ENCODE data around the gene NRCAM.

GRCh38 chr7:108348913-108349312, 107.3 kb downstream of the NRCAM start:
- TF ChIP-seq CTCF (conservative IDR thresholded peaks at IDR 0.05 in 1 of 2, IDR thresholded peaks at IDR 0.05 in 1 of 2; ENCODE audit: extremely low read depth in 1 of 2, insufficient read depth in 1 of 2, low read depth in 1 of 2, low read length in 2 of 2) (no peak), EZH2 (IDR thresholded peaks at IDR 0.05; ENCODE audit: borderline replicate concordance, low read length) (no peak)

Data from mammary epithelial cell (primary cell).